Epithelial cell of proximal tubule (primary cell): ENCODE results near the gene HID1. TPM values are rescaled to one million over a fixed set of nuclear protein-coding genes. Genes with fewer than 3 reads are reported as not detected.

Experiments used
- DNase-seq: peaks from one replicate; pipeline ENCODE4 v3.0.0-alpha.2; 2011; ENCODE audit warnings: low read depth
- H3K4me3 ChIP-seq: 2 replicates; pipeline ENCODE4 v1.5.1; 2011; ENCODE audit warnings: low read depth, mild to moderate bottlenecking, low read length
- total RNA-seq: library from RNA; depleted of rRNA; stranded (reverse); fragments of >200 nt; gene quantifications from 2 replicates; pipeline ENCODE4 v1.2.3, GENCODE V29; 2015
- TF ChIP-seq, protein P1 (sequence below): conservative IDR thresholded peaks from 2 replicates; pipeline ENCODE4 v1.5.1; 2012; ENCODE audit warnings: low read depth, mild to moderate bottlenecking, low read length

HID1 gene
- total RNA-seq, 1 donor from 2014 or later: 19.1 TPM

DNA sequence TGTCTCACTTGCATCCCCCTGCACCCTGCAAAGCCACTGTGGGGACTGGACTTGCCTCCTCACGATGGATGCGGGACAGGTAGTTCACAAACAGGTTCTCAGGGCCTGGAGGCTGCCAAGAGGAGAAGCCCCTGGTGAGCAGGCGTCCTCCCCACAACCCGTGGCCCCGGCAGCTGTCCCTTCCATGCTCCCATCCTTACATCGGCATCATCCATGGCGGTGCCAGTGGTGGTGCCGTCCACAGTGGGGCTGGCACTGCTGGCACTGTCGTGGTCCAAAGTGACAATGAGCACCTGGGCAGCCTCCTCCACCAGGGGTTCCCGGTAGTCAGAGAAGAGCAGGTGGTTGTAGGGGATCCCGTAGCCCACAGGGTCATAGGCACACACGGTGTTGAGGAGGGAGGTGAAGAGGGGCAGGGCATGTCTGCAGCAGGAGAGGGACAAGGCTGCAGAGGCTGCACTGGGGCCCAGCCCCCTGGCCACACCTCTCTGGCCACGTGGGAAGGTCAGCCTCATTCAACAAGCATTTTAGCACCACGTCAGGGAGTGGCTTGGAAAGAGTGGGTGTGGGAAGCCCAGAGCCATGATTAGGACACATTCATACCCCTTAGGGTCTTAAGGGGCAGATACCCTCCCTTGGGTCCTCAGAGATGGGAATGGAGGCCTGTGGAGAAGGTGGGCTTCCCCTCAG lies 12.6 kb downstream of the HID1 start:
- no peak overlapping the region for H3K4me3 ChIP-seq
- DNase-seq: no peak
- TF ChIP-seq, protein P1, sequence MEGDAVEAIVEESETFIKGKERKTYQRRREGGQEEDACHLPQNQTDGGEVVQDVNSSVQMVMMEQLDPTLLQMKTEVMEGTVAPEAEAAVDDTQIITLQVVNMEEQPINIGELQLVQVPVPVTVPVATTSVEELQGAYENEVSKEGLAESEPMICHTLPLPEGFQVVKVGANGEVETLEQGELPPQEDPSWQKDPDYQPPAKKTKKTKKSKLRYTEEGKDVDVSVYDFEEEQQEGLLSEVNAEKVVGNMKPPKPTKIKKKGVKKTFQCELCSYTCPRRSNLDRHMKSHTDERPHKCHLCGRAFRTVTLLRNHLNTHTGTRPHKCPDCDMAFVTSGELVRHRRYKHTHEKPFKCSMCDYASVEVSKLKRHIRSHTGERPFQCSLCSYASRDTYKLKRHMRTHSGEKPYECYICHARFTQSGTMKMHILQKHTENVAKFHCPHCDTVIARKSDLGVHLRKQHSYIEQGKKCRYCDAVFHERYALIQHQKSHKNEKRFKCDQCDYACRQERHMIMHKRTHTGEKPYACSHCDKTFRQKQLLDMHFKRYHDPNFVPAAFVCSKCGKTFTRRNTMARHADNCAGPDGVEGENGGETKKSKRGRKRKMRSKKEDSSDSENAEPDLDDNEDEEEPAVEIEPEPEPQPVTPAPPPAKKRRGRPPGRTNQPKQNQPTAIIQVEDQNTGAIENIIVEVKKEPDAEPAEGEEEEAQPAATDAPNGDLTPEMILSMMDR: no peak

DNA sequence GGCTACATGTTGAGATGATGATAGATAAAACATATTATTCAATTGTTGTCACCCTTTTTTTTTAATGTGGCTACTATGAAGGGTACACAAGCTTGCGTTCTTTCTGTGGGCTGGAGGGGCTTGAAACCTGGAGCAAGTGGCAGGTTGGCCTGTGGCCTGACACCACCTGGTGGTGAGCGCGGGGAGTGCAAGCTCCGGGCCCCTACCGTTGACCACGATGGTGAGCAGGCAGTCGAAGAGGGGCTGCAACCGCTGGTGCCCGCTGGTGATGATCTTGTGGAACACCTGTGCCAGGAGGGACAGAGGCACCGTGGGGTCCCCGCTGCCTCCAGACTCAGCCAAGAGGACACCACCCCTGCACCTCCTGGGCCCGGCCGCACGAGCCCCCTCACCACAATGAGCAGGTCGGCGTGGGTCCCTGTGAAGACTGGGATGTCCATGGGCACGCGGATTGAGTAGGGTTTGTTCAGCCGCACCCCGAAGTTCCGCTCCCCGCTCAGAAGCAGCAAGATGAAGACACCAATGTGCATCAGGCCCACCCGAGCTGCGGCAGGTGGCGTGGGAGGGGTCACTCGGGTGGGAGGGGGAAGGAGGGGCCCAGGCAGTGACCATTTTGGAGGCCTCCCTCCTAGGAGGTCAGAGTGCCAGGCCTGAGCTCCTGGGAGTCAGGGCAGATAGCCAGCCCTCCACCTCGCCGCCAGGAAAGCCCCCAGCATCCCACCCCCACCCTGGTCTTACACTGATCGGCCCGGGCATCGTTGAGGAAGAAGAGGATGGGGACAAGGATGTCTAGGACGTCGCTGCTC lies 14.4 kb downstream of the HID1 start:
- DNase-seq: no peak
- no peak overlapping the region for H3K4me3 ChIP-seq
- TF ChIP-seq, protein P1: peak; percentile 83

DNA sequence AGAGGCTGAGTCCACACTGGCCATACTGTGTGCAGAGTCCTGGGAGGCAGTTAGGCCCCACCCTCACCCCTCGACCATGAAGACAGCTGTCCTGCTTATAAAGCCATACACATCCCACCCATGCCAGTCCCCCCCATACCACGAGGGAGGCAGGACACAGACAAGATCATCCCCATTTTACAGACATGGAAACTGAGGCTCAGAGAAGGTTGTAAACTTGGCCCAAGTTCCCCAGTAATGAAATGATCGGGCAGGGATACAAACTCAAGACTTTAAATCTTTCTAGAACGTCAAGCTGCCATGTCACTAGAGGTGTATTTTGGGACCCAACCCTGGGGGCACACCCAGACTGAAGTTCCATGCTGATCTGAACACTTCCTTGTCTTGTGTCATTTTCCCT lies 16.5 kb downstream of the HID1 start:
- TF ChIP-seq, protein P1: no peak
- H3K4me3 ChIP-seq: no peak overlapping the region
- DNase-seq: no peak

DNA sequence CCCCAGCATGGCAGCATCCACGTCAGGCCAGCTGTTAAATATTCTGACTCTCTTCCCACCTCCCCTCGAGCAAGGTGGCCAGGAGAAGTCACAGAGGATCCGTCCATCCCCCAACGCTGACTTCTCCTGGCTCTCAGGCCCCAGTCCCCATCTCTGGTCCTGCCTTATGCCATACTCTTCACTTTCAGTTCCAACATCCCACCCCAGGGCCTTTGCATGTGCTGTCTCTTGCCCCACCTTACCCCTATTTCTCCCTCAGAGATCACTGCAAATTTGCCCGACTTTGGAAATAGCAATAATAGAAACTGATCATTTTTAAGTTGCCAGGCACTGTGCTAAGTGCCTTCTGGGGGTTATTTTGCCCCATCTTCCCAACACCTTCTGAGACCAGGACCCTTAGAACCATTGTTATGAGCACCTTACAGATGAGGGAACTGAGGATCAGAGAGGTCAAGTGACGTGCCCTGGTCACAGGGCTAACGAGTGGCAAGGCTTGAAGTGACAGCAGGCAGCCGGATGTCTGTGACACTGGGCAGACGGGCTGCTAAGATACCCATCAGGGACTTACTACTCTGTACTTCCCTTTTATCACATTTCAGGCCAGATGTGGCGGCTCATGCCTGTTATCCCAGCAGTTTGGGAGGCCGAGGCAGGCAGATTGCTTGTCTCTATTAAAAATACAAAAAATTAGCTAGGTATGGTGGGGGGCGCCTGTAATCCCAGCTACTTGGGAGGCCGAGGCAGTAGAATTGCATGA lies 17.7 kb downstream of the HID1 start:
- TF ChIP-seq, protein P1: no peak
- no peak overlapping the region for H3K4me3 ChIP-seq
- no peak for DNase-seq

DNA sequence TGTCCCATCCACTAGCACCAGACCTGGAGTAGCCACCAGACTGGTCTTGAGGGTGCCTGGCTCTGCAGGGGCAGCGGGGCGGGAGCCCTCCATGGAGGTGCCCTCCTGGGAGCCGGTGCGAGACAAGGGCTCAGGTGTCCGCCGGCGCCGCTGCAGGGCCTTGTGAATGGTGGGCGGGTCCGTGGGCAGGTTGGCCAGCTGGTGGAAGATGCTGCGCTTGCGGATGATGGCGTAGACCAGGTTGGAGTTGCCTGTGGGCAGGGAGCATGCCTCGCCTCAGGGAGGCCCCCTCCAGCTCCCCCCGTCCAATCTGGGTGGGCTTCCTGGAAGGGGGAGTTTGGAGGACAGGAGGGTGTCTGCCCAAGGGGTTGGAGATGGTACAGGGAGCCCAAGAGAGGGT lies 18.4 kb downstream of the HID1 start:
- no peak for DNase-seq
- no peak overlapping the region for H3K4me3 ChIP-seq
- TF ChIP-seq, protein P1: no peak

DNA sequence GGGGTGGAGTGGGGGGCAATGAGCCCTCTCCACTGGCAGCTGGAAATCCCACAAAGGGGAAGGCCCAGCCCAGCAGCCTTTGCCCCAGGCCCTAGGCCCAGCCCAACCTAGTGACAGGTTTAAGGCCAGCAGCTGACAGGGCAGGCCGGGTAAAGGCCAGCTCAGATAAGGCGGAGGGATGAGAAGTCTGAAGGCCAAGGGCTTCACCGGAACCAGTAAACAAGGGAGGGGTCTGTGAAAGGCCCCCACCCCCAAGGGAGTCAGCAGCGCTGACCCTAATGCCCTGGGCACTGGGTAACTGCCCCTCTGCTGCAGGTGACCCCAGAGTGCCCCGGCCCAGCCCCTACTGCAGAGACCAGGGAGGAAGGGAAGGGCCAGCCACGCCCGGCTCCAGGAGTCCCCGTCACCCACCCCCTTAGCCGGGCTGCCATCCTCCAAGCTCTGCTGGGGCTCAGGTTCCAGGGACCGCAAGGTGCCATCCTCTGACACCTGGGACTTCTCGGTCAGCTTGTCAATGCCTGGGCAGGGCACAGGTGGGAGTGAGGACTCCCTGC lies 19.3 kb downstream of the HID1 start:
- no peak for DNase-seq
- H3K4me3 ChIP-seq: no peak overlapping the region
- TF ChIP-seq, protein P1: no peak
